ENCODE measurements around the gene ANO9.

ANO9 gene

DNA sequence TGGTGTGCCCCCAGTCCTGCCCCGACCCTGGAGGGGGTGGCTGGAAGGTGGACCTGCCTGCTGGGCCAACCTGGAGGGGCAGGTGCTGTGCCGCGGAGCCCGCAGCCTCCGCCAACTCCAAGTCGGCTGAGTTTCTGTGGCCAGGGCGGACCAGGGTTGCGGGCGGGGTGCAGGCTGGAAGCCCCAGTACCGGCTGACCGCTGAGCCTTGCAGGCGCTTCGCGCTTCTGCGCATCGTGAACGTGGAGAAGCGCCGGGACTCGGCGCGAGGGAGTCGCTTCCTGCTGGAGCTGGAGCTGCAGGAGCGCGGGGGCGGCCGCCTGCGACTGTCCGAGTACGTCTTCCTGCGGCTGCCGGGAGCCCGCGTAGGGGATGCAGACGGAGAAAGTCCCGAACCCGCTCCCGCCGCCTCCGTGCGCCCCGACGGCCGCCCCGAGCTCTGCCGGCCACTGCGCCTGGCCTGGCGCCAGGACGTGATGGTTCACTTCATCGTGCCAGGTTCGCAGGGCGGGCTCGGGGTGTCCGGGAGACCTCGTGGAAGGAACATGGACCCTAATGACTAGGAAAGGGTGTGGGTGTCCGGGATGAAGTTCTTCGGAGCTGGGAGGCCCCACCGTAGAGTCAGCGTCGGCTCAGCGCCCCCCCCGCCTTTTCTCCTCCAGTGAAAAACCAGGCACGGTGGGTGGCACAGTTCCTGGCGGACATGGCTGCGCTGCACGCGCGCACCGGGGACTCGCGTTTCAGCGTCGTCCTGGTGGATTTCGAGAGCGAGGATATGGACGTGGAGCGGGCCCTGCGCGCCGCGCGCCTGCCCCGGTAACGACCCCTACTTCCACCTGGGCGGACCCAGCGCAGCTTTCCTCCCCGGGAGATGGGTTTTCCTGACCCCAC, 62.4 kb downstream of the ANO9 start:
- H3K4me3 ChIP-seq (replicated peaks; ENCODE audit: low read depth, low read length): no peak overlapping the region
- DNase-seq (ENCODE audit: low read depth): no peak
- TF ChIP-seq, protein P1, sequence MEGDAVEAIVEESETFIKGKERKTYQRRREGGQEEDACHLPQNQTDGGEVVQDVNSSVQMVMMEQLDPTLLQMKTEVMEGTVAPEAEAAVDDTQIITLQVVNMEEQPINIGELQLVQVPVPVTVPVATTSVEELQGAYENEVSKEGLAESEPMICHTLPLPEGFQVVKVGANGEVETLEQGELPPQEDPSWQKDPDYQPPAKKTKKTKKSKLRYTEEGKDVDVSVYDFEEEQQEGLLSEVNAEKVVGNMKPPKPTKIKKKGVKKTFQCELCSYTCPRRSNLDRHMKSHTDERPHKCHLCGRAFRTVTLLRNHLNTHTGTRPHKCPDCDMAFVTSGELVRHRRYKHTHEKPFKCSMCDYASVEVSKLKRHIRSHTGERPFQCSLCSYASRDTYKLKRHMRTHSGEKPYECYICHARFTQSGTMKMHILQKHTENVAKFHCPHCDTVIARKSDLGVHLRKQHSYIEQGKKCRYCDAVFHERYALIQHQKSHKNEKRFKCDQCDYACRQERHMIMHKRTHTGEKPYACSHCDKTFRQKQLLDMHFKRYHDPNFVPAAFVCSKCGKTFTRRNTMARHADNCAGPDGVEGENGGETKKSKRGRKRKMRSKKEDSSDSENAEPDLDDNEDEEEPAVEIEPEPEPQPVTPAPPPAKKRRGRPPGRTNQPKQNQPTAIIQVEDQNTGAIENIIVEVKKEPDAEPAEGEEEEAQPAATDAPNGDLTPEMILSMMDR (IDR thresholded peaks at IDR 0.05; ENCODE audit: low read length, missing control alignments): no peak

DNA sequence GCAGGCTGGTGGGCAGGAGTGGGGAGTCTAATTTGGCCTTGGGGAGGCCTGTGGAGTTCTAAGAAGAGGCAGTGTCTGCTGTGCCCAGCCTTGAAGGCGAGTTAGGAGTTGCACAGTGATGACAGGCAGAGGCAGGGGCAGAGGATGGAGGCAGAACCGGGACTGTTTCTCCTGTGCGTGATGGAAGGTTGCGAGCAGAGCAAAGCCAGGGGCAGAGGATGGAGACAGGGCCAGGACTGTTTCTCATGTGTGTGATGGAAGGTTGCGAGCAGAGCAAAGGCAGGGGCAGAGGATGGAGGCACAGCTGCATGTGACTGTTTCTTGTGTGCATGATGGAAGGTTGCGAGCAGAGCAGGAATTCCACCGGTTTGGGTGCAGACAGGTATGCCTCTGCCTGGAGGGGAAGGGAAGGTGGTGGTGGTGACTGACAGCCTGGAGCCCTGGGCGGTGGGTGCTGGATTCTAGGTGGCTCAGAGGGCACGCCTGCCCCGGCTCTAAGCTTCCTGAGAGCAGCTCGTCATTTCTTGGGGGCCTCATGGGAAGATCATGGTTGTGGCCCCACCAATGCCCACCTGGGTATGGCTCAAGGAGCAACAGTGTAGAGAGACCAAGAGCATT, 63.8 kb downstream of the ANO9 start:
- TF ChIP-seq, protein P1 (IDR thresholded peaks at IDR 0.05; ENCODE audit: low read length, missing control alignments): no peak
- H3K4me3 ChIP-seq (replicated peaks; ENCODE audit: low read depth, low read length): no peak overlapping the region
- DNase-seq (ENCODE audit: low read depth): no peak

DNA sequence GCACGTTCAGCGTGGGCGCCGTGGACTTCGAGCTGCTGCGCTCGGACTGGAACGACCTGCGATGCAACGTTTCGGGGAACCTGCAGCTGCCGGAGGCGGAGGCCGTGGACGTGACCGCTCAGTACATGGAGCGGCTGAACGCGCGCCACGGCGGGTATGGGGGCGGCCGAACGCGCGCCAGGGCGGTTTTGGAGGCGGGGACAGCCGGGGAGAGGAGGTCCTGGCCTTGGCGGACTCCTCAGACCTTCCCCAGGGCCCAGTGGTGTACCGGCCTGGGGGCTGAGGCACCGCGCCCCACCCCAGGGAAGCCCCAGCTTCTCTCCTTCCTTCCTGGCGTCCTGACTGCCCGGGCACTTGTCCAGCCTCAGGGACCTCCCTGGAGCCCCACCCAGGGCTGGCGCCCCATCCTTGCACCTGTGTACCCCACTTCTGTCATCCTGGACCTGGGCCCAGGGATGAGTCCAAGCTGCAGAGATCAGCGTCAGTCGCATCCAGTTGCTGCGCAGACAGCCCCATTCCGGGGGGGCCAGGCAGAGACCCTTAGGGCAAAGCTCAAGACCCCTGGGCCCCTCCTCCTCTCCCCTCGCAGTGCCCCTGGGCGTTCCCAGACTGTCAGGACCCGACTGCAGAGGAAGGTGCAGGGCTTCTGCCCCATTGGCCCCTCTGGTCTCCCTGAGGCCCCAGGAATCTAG, 64.5 kb downstream of the ANO9 start:
- TF ChIP-seq, protein P1 (IDR thresholded peaks at IDR 0.05; ENCODE audit: low read length, missing control alignments): no peak
- H3K4me3 ChIP-seq (replicated peaks; ENCODE audit: low read depth, low read length): no peak overlapping the region
- DNase-seq (ENCODE audit: low read depth): no peak

DNA sequence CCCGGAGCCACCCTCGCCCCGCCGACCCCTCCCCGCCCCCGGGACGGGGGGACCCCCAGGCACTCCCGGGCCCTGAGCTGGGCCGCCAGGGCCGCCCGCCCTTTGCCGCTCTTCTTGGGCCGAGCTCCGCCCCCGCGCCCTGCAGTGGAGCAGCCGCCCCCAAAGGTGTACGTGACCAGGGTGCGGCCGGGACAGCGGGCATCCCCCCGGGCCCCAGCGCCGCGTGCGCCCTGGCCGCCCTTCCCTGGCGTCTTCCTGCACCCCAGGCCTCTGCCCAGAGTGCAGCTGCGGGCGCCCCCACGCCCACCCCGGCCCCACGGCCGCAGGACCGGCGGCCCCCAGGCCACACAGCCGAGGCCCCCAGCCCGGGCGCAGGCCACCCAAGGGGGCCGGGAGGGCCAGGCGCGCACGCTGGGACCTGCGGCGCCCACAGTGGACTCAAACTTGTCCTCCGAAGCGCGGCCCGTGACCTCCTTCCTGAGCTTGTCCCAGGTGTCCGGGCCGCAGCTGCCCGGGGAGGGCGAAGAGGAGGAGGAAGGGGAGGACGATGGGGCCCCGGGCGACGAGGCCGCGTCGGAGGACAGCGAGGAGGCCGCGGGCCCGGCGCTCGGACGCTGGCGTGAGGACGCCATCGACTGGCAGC, 65.2 kb downstream of the ANO9 start:
- TF ChIP-seq, protein P1 (IDR thresholded peaks at IDR 0.05; ENCODE audit: low read length, missing control alignments): no peak
- DNase-seq (ENCODE audit: low read depth): no peak
- no peak overlapping the region for H3K4me3 ChIP-seq (replicated peaks; ENCODE audit: low read depth, low read length)

DNA sequence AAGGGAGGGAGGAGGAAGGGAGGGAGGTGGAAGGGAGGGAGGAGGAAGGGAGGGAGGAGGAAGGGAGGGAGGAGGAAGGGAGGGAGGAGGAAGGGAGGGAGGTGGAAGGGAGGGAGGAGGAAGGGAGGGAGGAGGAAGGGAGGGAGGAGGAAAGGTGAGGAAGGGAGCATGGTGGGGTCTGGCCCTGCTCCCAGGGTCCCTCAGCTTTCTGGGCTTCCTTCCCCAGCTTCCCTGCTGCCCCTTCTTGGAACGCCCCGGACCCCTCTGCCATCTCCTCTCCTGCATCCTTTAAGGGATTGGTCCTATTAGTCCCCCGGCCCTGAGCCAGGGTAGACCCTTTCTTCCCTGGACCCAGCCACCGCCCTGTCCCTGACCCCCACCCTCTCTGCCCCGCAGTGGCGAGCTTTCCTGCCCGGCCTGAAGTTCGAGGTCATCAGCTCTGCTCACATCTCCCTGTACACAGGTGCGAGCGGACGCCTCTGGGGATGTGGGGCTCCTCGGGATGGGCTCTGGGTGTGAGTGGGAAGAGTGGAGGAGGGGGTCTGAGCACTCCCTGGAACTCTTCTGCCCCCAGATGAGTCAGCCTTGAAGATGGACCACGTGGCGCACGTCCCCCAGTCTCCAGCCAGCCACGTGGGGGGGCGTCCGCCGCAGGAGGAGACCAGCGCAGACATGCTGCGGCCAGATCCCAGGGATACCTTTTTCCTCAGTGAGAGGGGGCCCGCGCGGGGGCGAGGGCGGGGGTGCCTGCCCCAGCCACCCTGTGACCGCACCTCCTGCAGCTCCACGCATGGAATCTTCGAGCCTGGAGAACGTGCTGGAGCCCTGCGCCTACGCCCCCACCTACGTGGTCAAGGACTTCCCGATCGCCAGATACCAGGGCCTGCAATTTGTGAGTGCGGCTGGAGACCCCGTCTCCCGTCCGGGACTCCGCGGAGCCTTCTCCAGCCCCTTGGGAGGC, 66.5 kb downstream of the ANO9 start:
- no peak overlapping the region for H3K4me3 ChIP-seq (replicated peaks; ENCODE audit: low read depth, low read length)
- no peak for DNase-seq (ENCODE audit: low read depth)
- TF ChIP-seq, protein P1 (IDR thresholded peaks at IDR 0.05; ENCODE audit: low read length, missing control alignments): no peak

Data from fibroblast of pulmonary artery (primary cell).